CD8-positive, alpha-beta memory T cell (primary cell): ENCODE measurements around the gene PRCD. TPM values are rescaled to one million over a fixed set of nuclear protein-coding genes. Genes with fewer than 3 reads are reported as not detected.
"Not testable (repeated sequence)": the region's sequence is repeated elsewhere in the genome, so short reads cannot be mapped to it uniquely, and the experiment has no call there.

Experiments used
- CTCF ChIA-PET: fragments of 350-600 bp; sonication (Branson Sonifier 250); formaldehyde crosslinking; loops from one replicate; lab custom pipeline; 2021; ENCODE audit warnings: antibody characterized with exemption; lab: Charles Lee
- POLR2A ChIA-PET: fragments of 350-600 bp; sonication (Branson Sonifier 250); formaldehyde crosslinking; loops from one replicate; lab custom pipeline; 2021; ENCODE audit warnings: antibody characterized with exemption; lab: Charles Lee
- DNase-seq, 5 donors: peaks; one replicate each; pipeline versions ENCODE4 v3.0.0 to v3.0.0-alpha.2; 2020 to 2022; ENCODE audit warnings: mixed read lengths in 1 of 5
- H3K27ac ChIP-seq: one replicate; pipeline ENCODE4 v1.7.0; 2013; ENCODE audit warnings: low read depth, mild to moderate bottlenecking, low read length, moderate library complexity
- H3K27me3 ChIP-seq: 2 replicates; pipeline ENCODE4 v1.7.0; 2013; ENCODE audit warnings: low read length, mild to moderate bottlenecking; ENCODE audit not compliant: insufficient read depth, poor library complexity, severe bottlenecking
- H3K36me3 ChIP-seq: 2 replicates; pipeline ENCODE4 v1.7.0; 2013; ENCODE audit warnings: mild to moderate bottlenecking, low read length, moderate library complexity; ENCODE audit not compliant: insufficient read depth
- H3K4me1 ChIP-seq: 2 replicates; pipeline ENCODE4 v1.7.0; 2013; ENCODE audit warnings: mild to moderate bottlenecking, low read length, moderate library complexity; ENCODE audit not compliant: insufficient read depth
- H3K4me3 ChIP-seq: 2 replicates; pipeline ENCODE4 v1.7.0; 2013; ENCODE audit warnings: mild to moderate bottlenecking, low read length
- H3K9me3 ChIP-seq: 2 replicates; pipeline ENCODE4 v1.7.0; 2013; ENCODE audit warnings: mild to moderate bottlenecking, low read length
- H3K27ac Mint-ChIP-seq, 8 donors: one replicate each; pipeline ENCODE4 v1.8.0; 2020 to 2021; ENCODE audit warnings: mixed read lengths in 8 of 8, mild to moderate bottlenecking in 6 of 8, inconsistent platforms in 3 of 8, moderate library complexity in 3 of 8
- H3K27me3 Mint-ChIP-seq, 2 donors: one replicate each; pipeline ENCODE4 v1.8.0; 2020 to 2021; ENCODE audit warnings: mixed read lengths in 2 of 2, mild to moderate bottlenecking in 1 of 2, moderate library complexity in 1 of 2
- H3K36me3 Mint-ChIP-seq, 3 donors: one replicate each; pipeline ENCODE4 v1.8.0; 2020 to 2021; ENCODE audit warnings: mixed read lengths in 3 of 3, inconsistent platforms in 1 of 3, mild to moderate bottlenecking in 1 of 3
- H3K4me1 Mint-ChIP-seq, 3 donors: one replicate each; pipeline ENCODE4 v1.8.0; 2020 to 2021; ENCODE audit warnings: mixed read lengths in 3 of 3, inconsistent platforms in 1 of 3, mild to moderate bottlenecking in 1 of 3
- H3K4me3 Mint-ChIP-seq, 7 donors: one replicate each; pipeline ENCODE4 v1.8.0; 2020 to 2021; ENCODE audit warnings: mixed read lengths in 7 of 7, mild to moderate bottlenecking in 6 of 7, moderate library complexity in 4 of 7, inconsistent platforms in 2 of 7
- H3K9me3 Mint-ChIP-seq, 5 donors: one replicate each; pipeline ENCODE4 v1.8.0; 2020 to 2022; ENCODE audit warnings: mixed read lengths in 5 of 5, mild to moderate bottlenecking in 3 of 5, moderate library complexity in 2 of 5, inconsistent platforms in 1 of 5
- polyA plus RNA-seq: library from polyadenylated mRNA; unstranded; fragments of 300-500 nt; fragmentation: Illumina TruSeq; gene quantifications from one replicate; pipeline ENCODE4 v1.2.3, GENCODE V29; 2021
- total RNA-seq, 2 experiments: library from RNA; stranded (reverse); gene quantifications; one replicate each; pipeline ENCODE4 v1.2.3, GENCODE V29; 2021

PRCD gene
- total and polyA plus RNA-seq, 3 experiments from 2014 or later: 0.38 to 1.2 (median 0.53) TPM

DNA sequence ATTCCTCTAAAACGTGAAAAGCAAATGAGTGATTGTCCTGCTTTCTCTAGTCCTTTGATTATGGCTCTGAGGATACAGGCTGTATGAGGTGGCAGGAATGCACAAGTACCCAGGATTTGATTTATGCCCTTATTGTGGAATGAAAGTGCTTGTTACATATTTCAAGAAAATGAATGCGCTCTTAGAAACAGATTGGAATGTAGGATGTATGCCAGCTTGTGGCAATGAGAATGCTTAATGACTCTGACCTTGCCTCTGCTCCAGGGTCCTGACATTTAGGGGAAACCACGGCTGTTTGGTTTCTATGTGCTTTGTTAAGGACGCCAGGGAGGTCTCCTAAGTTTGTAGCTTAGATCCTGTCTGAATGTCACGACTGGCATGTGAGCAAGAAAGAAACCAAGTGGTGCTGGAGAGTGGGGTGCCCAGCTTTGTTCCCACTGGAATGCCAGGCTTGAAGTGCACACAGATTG, 22.0 kb downstream of the PRCD start:
- no peaks in the 10 kb centered on the region for H3K27me3 ChIP-seq
- peaks cover 32% of the 10 kb centered on the region for H3K36me3 ChIP-seq
- peaks cover 20 to 81% (median 21%) of the 10 kb centered on the region in 3 donors for H3K36me3 Mint-ChIP-seq
- H3K9me3 ChIP-seq: no peaks in the 10 kb centered on the region
- peak overlapping the region; percentile 91 to 100 (median 98) for H3K27ac Mint-ChIP-seq
- peaks cover 71 to 83% (median 81%) of the 10 kb centered on the region in 3 donors for H3K4me1 Mint-ChIP-seq
- ChIA-PET CTCF (interaction anchor here (1.2 to 7.6 kb wide), 3 partner anchors 25 to 120 kb away, joined by 4 to 55 read pairs (median 18); no protein-coding TSS in a partner anchor), POLR2A (interaction anchor here (0.7 to 1.2 kb wide), 2 partner anchors 22 to 175 kb away, joined by 3 to 5 read pairs; partner anchors contain the start of gene SRSF2)
- peak overlapping the region; percentile 75 for H3K27ac ChIP-seq
- H3K4me1 ChIP-seq: peaks cover 49% of the 10 kb centered on the region
- H3K27me3 Mint-ChIP-seq: no peaks in the 10 kb centered on the region
- no peaks in the 10 kb centered on the region for H3K9me3 Mint-ChIP-seq
- H3K4me3 ChIP-seq: peak overlapping the region; percentile 53
- H3K4me3 Mint-ChIP-seq: peak overlapping the region; percentile 78 to 99 (median 98)
- DNase-seq: no peak

- H3K4me1 ChIP-seq: peaks cover 51% of the 10 kb centered on the region
- Mint-ChIP-seq H3K4me1 (peaks cover 70 to 83% (median 81%) of the 10 kb centered on the region in 3 donors), H3K36me3 (peaks cover 21 to 80% (median 21%) of the 10 kb centered on the region in 3 donors), H3K9me3 (no peaks in the 10 kb centered on the region), H3K27me3 (no peaks in the 10 kb centered on the region), H3K4me3 (peak overlapping the region; percentile 51 to 68 (median 65)), H3K27ac (peak overlapping the region; percentile 64 to 96 (median 90))
- peak overlapping the region; percentile 24 for H3K27ac ChIP-seq
- no peak overlapping the region for H3K4me3 ChIP-seq
- no peaks in the 10 kb centered on the region for H3K27me3 ChIP-seq
- H3K9me3 ChIP-seq: no peaks in the 10 kb centered on the region
- ChIA-PET POLR2A (no interaction called here), CTCF (interaction anchor here (1.2 to 7.6 kb wide), 2 partner anchors 24 to 60 kb away, joined by 4 to 55 read pairs; no protein-coding TSS in a partner anchor)
- DNase-seq: no peak
- H3K36me3 ChIP-seq: peaks cover 32% of the 10 kb centered on the region
Observed at GRCh38 chr17:76562734-76563148, 22.9 kb downstream of the PRCD start.

- H3K27me3 Mint-ChIP-seq, DNase-seq, H3K4me3 ChIP-seq, POLR2A ChIA-PET, H3K27me3 ChIP-seq, H3K9me3 Mint-ChIP-seq, H3K27ac ChIP-seq, H3K9me3 ChIP-seq: not testable (repeated sequence)
- CTCF ChIA-PET: interaction anchor here (7.6 kb wide), 1 partner anchor 60 kb away, joined by 55 read pairs; no protein-coding TSS in a partner anchor
- Histone ChIP-seq H3K4me1 (peaks cover 54% of the 10 kb centered on the region), H3K36me3 (peaks cover 32% of the 10 kb centered on the region)
- peaks cover 70 to 85% (median 81%) of the 10 kb centered on the region in 3 donors for H3K4me1 Mint-ChIP-seq
- H3K36me3 Mint-ChIP-seq: peaks cover 21 to 73% (median 21%) of the 10 kb centered on the region in 3 donors
- peak overlapping the region; percentile 66 to 96 (median 88) for H3K27ac Mint-ChIP-seq
- peak overlapping the region in 5 of 7 donors; percentile 59 to 68 (median 65) for H3K4me3 Mint-ChIP-seq
Observed at GRCh38 chr17:76563359-76563758, 23.5 kb downstream of the PRCD start.

DNA sequence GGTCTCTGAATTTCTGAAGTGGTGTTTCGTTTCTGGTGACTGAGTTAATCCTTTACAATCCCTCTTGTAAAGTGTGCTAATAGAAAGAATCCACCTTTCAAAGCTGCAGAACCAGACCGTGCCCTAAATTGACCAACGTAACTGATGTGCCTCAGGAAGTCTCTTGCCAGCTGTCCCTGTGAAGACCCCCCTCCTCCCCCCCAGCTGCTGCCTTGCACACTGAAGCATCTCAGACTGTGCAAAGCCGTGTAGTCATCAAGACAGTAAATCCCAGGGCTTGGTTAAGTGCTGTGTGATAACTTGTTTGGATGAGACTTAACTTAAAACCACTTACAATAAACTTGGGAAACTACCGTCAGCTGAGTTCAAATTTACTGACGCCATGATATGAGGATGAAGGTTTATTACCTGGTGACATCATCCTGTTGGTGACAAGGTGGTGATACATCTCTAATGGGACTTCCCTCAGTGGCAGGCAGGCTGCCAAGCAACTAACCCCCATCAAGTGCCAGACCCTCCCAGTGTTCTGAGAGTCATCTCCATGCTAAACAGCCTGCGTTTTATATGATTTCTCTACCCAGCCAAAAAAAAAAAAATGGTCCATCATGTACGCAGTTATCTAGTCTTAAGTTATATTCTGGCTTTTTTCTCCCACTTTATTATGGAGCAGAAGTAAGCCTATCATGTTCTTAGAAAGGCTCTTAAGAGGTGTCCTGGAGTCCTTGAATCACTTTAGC, 25.3 kb downstream of the PRCD start:
- peaks cover 36% of the 10 kb centered on the region for H3K4me1 ChIP-seq
- Mint-ChIP-seq H3K4me1 (peaks cover 56 to 72% (median 65%) of the 10 kb centered on the region in 3 donors), H3K36me3 (peaks cover 17 to 61% (median 21%) of the 10 kb centered on the region in 3 donors), H3K4me3 (peak overlapping the region in 1 of 7 donors; percentile 13), H3K27ac (peak overlapping the region in 7 of 8 donors; percentile 18 to 89 (median 80))
- H3K27me3 ChIP-seq, H3K27ac ChIP-seq, POLR2A ChIA-PET, H3K27me3 Mint-ChIP-seq, H3K9me3 ChIP-seq, H3K9me3 Mint-ChIP-seq, H3K4me3 ChIP-seq: not testable (repeated sequence)
- peaks cover 32% of the 10 kb centered on the region for H3K36me3 ChIP-seq
- CTCF ChIA-PET: interaction anchor here (1.3 to 3.3 kb wide), 2 partner anchors 42 to 179 kb away, joined by 3 to 18 read pairs; no protein-coding TSS in a partner anchor
- peak in 1 of 5 donors; percentile 27 for DNase-seq

- H3K27ac ChIP-seq: no peak overlapping the region
- peak overlapping the region in 2 of 7 donors; percentile 11 to 15 for H3K4me3 Mint-ChIP-seq
- H3K36me3 Mint-ChIP-seq: peaks cover 17 to 53% (median 21%) of the 10 kb centered on the region in 3 donors
- H3K4me1 Mint-ChIP-seq: peaks cover 49 to 63% (median 57%) of the 10 kb centered on the region in 3 donors
- H3K9me3 ChIP-seq: no peaks in the 10 kb centered on the region
- H3K4me3 ChIP-seq: no peak overlapping the region
- H3K4me1 ChIP-seq: peaks cover 29% of the 10 kb centered on the region
- POLR2A ChIA-PET: interaction anchor here (0.5 kb wide), 1 partner anchor 573 kb away, joined by 10 read pairs; no protein-coding TSS in a partner anchor
- no peaks in the 10 kb centered on the region for H3K27me3 ChIP-seq
- H3K27me3 Mint-ChIP-seq: no peaks in the 10 kb centered on the region
- H3K9me3 Mint-ChIP-seq: no peaks in the 10 kb centered on the region
- peaks cover 32% of the 10 kb centered on the region for H3K36me3 ChIP-seq
- H3K27ac Mint-ChIP-seq: peak overlapping the region; percentile 8 to 89 (median 84)
- CTCF ChIA-PET: interaction anchor here (1.3 to 7.3 kb wide), 5 partner anchors 8 to 180 kb away, joined by 3 to 37 read pairs (median 10); no protein-coding TSS in a partner anchor
- no peak for DNase-seq
Observed at GRCh38 chr17:76565728-76566612, 26.1 kb downstream of the PRCD start.

- Histone ChIP-seq H3K9me3 (no peaks in the 10 kb centered on the region), H3K36me3 (peaks cover 28% of the 10 kb centered on the region), H3K27ac (no peak overlapping the region), H3K27me3 (no peaks in the 10 kb centered on the region), H3K4me3 (no peak overlapping the region), H3K4me1 (peaks cover 23% of the 10 kb centered on the region)
- peaks cover 43 to 57% (median 51%) of the 10 kb centered on the region in 3 donors for H3K4me1 Mint-ChIP-seq
- H3K27me3 Mint-ChIP-seq: no peaks in the 10 kb centered on the region
- H3K27ac Mint-ChIP-seq: peak overlapping the region in 6 of 8 donors; percentile 57 to 93 (median 88)
- peaks cover 16 to 47% (median 19%) of the 10 kb centered on the region in 3 donors for H3K36me3 Mint-ChIP-seq
- H3K9me3 Mint-ChIP-seq: no peaks in the 10 kb centered on the region
- ChIA-PET CTCF (interaction anchor here (1.3 to 7.3 kb wide), 5 partner anchors 9 to 181 kb away, joined by 3 to 37 read pairs (median 10); no protein-coding TSS in a partner anchor), POLR2A (no interaction called here)
- DNase-seq: no peak
- peak overlapping the region in 1 of 7 donors; percentile 15 for H3K4me3 Mint-ChIP-seq
Observed at GRCh38 chr17:76566613-76566943, 26.7 kb downstream of the PRCD start.

DNA sequence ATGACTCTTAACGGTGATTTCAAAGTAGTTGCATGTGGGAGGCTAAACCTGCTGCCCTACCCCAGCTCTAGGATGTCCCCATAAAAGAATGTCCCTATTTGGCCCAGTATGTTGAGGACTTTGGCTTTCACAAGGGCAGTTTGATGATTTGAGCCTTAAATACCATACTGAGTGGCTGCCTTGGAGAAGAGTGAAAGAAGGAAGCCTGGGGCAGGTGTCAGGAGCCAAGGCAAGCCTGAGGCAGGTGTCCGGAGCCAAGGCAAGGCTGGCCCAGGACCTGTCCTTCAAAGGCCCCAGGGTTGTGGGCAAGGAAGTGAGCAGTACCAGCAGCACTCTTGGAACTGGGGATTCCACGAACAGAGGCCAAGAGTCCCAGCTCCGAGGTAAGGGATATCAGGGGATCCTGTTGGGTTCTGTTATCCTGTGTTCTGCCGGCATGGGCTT, 27.2 kb downstream of the PRCD start:
- Histone ChIP-seq H3K9me3 (no peaks in the 10 kb centered on the region), H3K27me3 (no peaks in the 10 kb centered on the region), H3K4me3 (no peak overlapping the region), H3K36me3 (peaks cover 23% of the 10 kb centered on the region), H3K4me1 (peaks cover 18% of the 10 kb centered on the region), H3K27ac (no peak overlapping the region)
- no peaks in the 10 kb centered on the region for H3K27me3 Mint-ChIP-seq
- ChIA-PET CTCF (interaction anchor here (1.3 to 7.3 kb wide), 5 partner anchors 9 to 60 kb away, joined by 4 to 37 read pairs (median 10); no protein-coding TSS in a partner anchor), POLR2A (no interaction called here)
- peak overlapping the region in 3 of 7 donors; percentile 46 to 53 (median 52) for H3K4me3 Mint-ChIP-seq
- H3K4me1 Mint-ChIP-seq: peaks cover 39 to 53% (median 47%) of the 10 kb centered on the region in 3 donors
- DNase-seq: no peak
- no peaks in the 10 kb centered on the region for H3K9me3 Mint-ChIP-seq
- peak overlapping the region; percentile 50 to 93 (median 88) for H3K27ac Mint-ChIP-seq
- peaks cover 13 to 43% (median 17%) of the 10 kb centered on the region in 3 donors for H3K36me3 Mint-ChIP-seq
